Activated CD8-positive, alpha-beta memory T cell treated with anti-CD3 and anti-CD28 coated beads, Interleukin-2, amount 50 U/mL, for 48 hours (primary cell): Measurements from ENCODE around the gene LAIR1.
"Not testable (repeated sequence)": the region's sequence is repeated elsewhere in the genome, so short reads cannot be mapped to it uniquely, and the experiment has no call there.

Experiments used
- DNase-seq: peaks from one replicate; pipeline ENCODE4 v3.0.0-alpha.2; 2020

The LAIR1 gene

GRCh38 chr19:54338521-54338920 is 26.2 kb downstream of the LAIR1 start:
- no peak for DNase-seq

GRCh38 chr19:54337858-54338230 is 26.9 kb downstream of the LAIR1 start:
- DNase-seq = no peak

- no peak for DNase-seq
Measured at GRCh38 chr19:54336893-54337857, 27.6 kb downstream of the LAIR1 start.

GRCh38 chr19:54335979-54336892 is 28.5 kb downstream of the LAIR1 start:
- DNase-seq = no peak

GRCh38 chr19:54335164-54335563 is 29.6 kb downstream of the LAIR1 start:
- DNase-seq = no peak

- no peak for DNase-seq
Measured at GRCh38 chr19:54333586-54334298, 31.0 kb downstream of the LAIR1 start.

- DNase-seq = no peak
Measured at GRCh38 chr19:54332149-54332548, 32.6 kb downstream of the LAIR1 start.

- no peak for DNase-seq
Measured at GRCh38 chr19:54331626-54332025, 33.1 kb downstream of the LAIR1 start.

GRCh38 chr19:54329476-54330165 is 35.1 kb downstream of the LAIR1 start:
- no peak for DNase-seq

- DNase-seq = not testable (repeated sequence)
Measured at GRCh38 chr19:54328781-54329180, 36.0 kb downstream of the LAIR1 start.

GRCh38 chr19:54325631-54326030 is 39.1 kb downstream of the LAIR1 start:
- no peak for DNase-seq

GRCh38 chr19:54325194-54325621 is 39.5 kb downstream of the LAIR1 start:
- DNase-seq = no peak

- DNase-seq = no peak
Measured at GRCh38 chr19:54324071-54324470, 40.7 kb downstream of the LAIR1 start.

GRCh38 chr19:54322934-54323333 is 41.8 kb downstream of the LAIR1 start:
- DNase-seq = not testable (repeated sequence)

GRCh38 chr19:54322295-54322694 is 42.4 kb downstream of the LAIR1 start:
- DNase-seq = not testable (repeated sequence)

GRCh38 chr19:54319892-54320670 is 44.6 kb downstream of the LAIR1 start:
- no peak for DNase-seq

- DNase-seq = no peak
Measured at GRCh38 chr19:54319049-54319448, 45.7 kb downstream of the LAIR1 start.

GRCh38 chr19:54317965-54318240 is 46.8 kb downstream of the LAIR1 start:
- no peak for DNase-seq

GRCh38 chr19:54317108-54317964 is 47.4 kb downstream of the LAIR1 start:
- DNase-seq = no peak

GRCh38 chr19:54316746-54317107 is 48.0 kb downstream of the LAIR1 start:
- DNase-seq = no peak

GRCh38 chr19:54315956-54316355 is 48.8 kb downstream of the LAIR1 start:
- no peak for DNase-seq
